Parathyroid adenoma (tissue), 2 donors: ENCODE measurements around the gene NEK6.

Source experiments
- H2AFZ ChIP-seq: fragments of 300-600 bp; sonication (generic); one replicate; pipeline ENCODE4 v1.7.0; 2017; ENCODE audit warnings: antibody characterized with exemption, mild to moderate bottlenecking
- H3K27ac ChIP-seq: fragments of 300-600 bp; sonication (generic); one replicate; pipeline ENCODE4 v1.7.0; 2017
- H3K27me3 ChIP-seq: fragments of 300-600 bp; sonication (generic); one replicate; pipeline ENCODE4 v1.7.0; 2017; ENCODE audit warnings: low read length; ENCODE audit not compliant: control insufficient read depth, insufficient read depth
- H3K36me3 ChIP-seq: fragments of 300-600 bp; sonication (generic); one replicate; pipeline ENCODE4 v1.7.0; 2017; ENCODE audit warnings: low read length; ENCODE audit not compliant: control insufficient read depth, insufficient read depth
- H3K4me1 ChIP-seq: fragments of 300-600 bp; sonication (generic); one replicate; pipeline ENCODE4 v1.7.0; 2017; ENCODE audit warnings: control low read depth
- H3K4me2 ChIP-seq: fragments of 300-600 bp; sonication (generic); one replicate; pipeline ENCODE4 v1.7.0; 2017; ENCODE audit warnings: low read length
- H3K4me3 ChIP-seq: fragments of 300-600 bp; sonication (generic); one replicate; pipeline ENCODE4 v1.7.0; 2017; ENCODE audit warnings: low read depth, low read length
- H3K79me2 ChIP-seq: fragments of 300-600 bp; sonication (generic); one replicate; pipeline ENCODE4 v1.7.0; 2017; ENCODE audit warnings: control low read depth
- H3K9ac ChIP-seq: fragments of 300-600 bp; sonication (generic); one replicate; pipeline ENCODE4 v1.7.0; 2017; ENCODE audit warnings: mild to moderate bottlenecking
- H3K9me3 ChIP-seq: fragments of 300-600 bp; sonication (generic); one replicate; pipeline ENCODE4 v1.7.0; 2017; ENCODE audit warnings: low read length; ENCODE audit not compliant: control insufficient read depth
- TF ChIP-seq, protein P1 (sequence below): fragments of 300-600 bp; sonication (generic); IDR thresholded peaks from one replicate; pipeline ENCODE4 v1.7.0; 2017; ENCODE audit warnings: antibody characterized with exemption, mild to moderate bottlenecking
- donor health status: primary hyperparathyroidism.

NEK6 gene

DNA sequence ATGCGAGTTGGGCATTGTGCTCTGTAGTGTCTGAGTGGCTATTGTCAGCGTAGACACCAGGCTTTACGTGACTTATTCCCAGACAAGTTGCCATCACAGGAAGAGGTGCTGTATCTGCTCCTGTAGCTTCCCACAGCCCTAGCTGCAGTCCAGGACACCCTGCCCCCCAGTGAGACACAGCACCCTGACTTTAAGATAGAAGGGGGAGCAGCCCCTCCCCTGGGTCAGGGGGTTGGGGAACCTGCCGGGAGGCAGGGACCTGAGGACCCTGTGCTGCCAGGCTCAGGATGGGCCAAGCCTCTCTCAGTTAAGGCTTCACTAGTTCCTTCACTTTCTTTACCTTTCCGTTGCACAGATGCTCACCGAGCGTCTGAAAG lies 75.4 kb downstream of the NEK6 start:
- no peak overlapping the region for H3K4me3 ChIP-seq

DNA sequence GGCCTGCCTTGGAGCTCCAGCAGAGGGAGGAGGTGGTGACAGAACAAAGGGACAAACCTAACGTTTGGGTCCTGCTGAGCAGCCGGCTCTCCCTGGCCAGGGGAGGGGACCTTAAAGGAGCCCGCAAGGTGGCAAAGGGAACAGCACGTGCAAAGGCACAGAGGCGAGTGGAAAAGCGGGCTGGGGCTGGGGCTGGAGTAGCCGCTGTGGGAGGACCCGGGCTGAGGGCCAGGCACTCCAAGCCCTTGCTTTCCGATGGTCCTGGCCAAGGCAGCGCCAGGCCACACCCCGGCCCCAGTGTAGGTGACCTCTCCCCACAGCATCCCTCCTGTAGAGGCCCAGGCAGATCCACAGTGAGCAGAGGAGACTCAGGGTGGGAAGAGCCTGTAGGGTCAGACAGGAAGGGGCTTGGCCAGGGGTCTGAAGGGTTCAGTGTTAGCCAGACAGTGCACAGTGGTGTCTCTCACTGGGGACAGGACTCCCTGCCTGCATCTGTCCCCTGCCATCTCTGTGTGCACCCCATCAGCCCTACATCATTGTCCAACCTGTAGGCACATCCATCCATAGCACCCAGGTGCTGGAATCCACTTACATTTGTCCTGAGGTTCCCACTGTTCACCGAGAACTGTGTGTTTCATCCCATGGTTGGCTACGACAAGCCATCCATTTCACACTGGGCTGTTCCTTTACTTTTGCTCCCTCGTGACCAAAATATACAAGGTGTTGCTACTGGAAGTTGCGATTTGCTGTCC lies 77.0 kb downstream of the NEK6 start:
- no peaks in the 10 kb centered on the region for H3K36me3 ChIP-seq
- H3K27ac ChIP-seq = no peak overlapping the region

More for the DNA sequence above, 75.4 kb downstream of the NEK6 start:
- H3K79me2 ChIP-seq = no peaks in the 10 kb centered on the region
- H3K4me2 ChIP-seq = no peak overlapping the region
- TF ChIP-seq, protein P1, sequence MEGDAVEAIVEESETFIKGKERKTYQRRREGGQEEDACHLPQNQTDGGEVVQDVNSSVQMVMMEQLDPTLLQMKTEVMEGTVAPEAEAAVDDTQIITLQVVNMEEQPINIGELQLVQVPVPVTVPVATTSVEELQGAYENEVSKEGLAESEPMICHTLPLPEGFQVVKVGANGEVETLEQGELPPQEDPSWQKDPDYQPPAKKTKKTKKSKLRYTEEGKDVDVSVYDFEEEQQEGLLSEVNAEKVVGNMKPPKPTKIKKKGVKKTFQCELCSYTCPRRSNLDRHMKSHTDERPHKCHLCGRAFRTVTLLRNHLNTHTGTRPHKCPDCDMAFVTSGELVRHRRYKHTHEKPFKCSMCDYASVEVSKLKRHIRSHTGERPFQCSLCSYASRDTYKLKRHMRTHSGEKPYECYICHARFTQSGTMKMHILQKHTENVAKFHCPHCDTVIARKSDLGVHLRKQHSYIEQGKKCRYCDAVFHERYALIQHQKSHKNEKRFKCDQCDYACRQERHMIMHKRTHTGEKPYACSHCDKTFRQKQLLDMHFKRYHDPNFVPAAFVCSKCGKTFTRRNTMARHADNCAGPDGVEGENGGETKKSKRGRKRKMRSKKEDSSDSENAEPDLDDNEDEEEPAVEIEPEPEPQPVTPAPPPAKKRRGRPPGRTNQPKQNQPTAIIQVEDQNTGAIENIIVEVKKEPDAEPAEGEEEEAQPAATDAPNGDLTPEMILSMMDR = no peak
- no peaks in the 10 kb centered on the region for H3K36me3 ChIP-seq
- H2AFZ ChIP-seq = no peak overlapping the region
- no peaks in the 10 kb centered on the region for H3K27me3 ChIP-seq
- H3K4me1 ChIP-seq = no peaks in the 10 kb centered on the region
- H3K9ac ChIP-seq = no peak overlapping the region
- H3K27ac ChIP-seq = no peak overlapping the region
- H3K9me3 ChIP-seq = no peaks in the 10 kb centered on the region

DNA sequence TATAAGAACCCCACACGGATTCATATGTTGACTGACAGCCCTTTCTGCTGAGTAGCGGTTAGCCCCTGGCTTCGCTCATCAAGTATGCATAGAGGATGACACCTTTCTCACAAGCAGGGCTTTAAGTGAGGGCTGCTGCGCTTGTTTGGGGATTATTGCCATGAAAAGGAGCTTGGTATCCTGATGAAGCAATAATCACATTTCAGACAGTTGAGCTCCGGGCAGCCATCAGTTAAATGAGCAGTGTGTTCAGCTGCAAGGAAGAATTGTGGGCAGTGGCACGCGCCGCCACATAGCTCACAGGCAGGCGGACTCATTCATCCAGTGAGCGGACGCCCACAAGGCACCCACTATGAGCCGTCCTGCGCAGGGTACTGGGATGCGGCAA lies 77.6 kb downstream of the NEK6 start:
- Histone ChIP-seq H3K27ac (no peak overlapping the region), H3K4me1 (no peaks in the 10 kb centered on the region), H2AFZ (no peak overlapping the region), H3K4me2 (no peak overlapping the region), H3K79me2 (no peaks in the 10 kb centered on the region), H3K9ac (no peak overlapping the region), H3K9me3 (no peaks in the 10 kb centered on the region), H3K27me3 (no peaks in the 10 kb centered on the region), H3K4me3 (no peak overlapping the region), H3K36me3 (no peaks in the 10 kb centered on the region)
- TF ChIP-seq, protein P1 = no peak

More for the DNA sequence above, 77.0 kb downstream of the NEK6 start:
- Histone ChIP-seq H2AFZ (no peak overlapping the region), H3K27me3 (no peaks in the 10 kb centered on the region), H3K4me2 (no peak overlapping the region), H3K4me1 (no peaks in the 10 kb centered on the region), H3K4me3 (no peak overlapping the region), H3K9ac (no peak overlapping the region), H3K9me3 (no peaks in the 10 kb centered on the region), H3K79me2 (no peaks in the 10 kb centered on the region)
- TF ChIP-seq, protein P1 = no peak

DNA sequence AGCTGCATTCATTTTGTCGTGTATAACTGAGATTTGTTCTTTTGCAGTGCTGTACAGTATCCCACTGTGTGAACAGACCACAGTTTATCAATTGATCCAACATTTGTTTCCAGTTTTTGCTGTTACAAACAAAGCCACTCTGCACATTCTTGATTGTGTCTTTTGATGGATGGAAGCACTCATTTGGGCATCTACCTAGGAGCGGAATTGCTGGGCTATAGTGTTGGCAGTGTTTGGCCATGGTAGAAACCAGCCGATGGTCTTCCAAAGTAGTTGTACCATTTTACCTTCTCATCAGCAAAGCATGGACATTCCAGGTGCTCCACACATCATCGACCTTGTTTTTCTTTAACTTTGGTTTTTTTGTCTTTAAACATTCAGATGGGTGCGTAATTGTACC lies 79.8 kb downstream of the NEK6 start:
- no peak overlapping the region for H3K4me2 ChIP-seq
- H3K9me3 ChIP-seq = no peaks in the 10 kb centered on the region
- no peak overlapping the region for H3K9ac ChIP-seq
- H3K4me3 ChIP-seq = no peak overlapping the region
- H3K4me1 ChIP-seq = no peaks in the 10 kb centered on the region
- H3K27ac ChIP-seq = no peak overlapping the region
- TF ChIP-seq, protein P1 = no peak
- no peak overlapping the region for H2AFZ ChIP-seq
- no peaks in the 10 kb centered on the region for H3K36me3 ChIP-seq
- H3K79me2 ChIP-seq = no peaks in the 10 kb centered on the region
- no peaks in the 10 kb centered on the region for H3K27me3 ChIP-seq

DNA sequence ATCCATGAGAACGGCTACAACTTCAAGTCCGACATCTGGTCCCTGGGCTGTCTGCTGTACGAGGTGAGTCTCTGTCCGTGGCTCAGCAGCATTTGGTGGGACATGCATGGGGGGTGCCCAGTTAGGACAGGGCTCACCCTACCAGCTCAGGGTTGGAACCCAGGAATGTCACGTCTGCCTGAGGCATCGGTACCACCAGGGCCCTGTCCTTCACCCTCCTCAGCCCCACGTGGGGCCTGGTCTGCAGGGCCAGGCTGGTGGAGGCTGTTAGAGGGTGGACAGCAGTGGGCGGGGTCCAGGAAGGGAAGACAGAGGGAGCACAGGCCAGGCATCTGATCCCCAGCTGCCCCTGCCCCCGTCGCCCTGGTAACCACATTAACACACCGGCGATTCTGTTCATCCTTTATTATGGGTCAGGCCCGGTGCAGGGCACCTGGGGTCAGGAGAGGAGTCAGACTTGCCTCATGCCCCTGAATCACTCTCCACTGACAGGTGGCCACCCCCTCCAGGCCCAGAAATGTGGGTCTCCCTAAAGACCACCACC lies 81.9 kb downstream of the NEK6 start:
- Histone ChIP-seq H2AFZ (no peak overlapping the region), H3K27ac (no peak overlapping the region), H3K36me3 (no peaks in the 10 kb centered on the region), H3K79me2 (no peaks in the 10 kb centered on the region), H3K9me3 (no peaks in the 10 kb centered on the region), H3K4me2 (no peak overlapping the region), H3K9ac (no peak overlapping the region), H3K27me3 (no peaks in the 10 kb centered on the region), H3K4me3 (no peak overlapping the region), H3K4me1 (no peaks in the 10 kb centered on the region)
- TF ChIP-seq, protein P1 = no peak
